Measurements from ENCODE around the gene MRPL48.
"Not testable (repeated sequence)": the region's sequence is repeated elsewhere in the genome, so short reads cannot be mapped to it uniquely, and the experiment has no call there.

Gene MRPL48

DNA sequence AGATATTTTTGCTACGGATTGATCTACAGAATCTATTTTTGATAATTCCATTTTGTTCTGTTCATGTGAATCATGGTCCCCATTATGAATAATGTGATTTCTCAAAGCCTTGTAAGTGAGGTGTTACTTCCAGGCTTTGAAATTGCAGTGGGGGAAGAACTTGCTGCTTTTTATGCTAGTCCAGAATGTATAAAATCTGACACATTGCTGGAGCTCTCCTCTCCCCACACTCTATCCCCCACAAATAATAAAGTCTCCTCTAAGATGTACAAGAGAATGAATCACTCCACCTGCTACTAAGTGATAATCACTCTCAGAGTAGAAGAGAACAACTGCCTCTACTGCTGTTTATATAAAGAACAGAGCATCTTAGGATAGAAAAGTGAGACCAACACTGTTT is 20.9 kb upstream of the MRPL48 start:
- TF ChIP-seq, protein P1, sequence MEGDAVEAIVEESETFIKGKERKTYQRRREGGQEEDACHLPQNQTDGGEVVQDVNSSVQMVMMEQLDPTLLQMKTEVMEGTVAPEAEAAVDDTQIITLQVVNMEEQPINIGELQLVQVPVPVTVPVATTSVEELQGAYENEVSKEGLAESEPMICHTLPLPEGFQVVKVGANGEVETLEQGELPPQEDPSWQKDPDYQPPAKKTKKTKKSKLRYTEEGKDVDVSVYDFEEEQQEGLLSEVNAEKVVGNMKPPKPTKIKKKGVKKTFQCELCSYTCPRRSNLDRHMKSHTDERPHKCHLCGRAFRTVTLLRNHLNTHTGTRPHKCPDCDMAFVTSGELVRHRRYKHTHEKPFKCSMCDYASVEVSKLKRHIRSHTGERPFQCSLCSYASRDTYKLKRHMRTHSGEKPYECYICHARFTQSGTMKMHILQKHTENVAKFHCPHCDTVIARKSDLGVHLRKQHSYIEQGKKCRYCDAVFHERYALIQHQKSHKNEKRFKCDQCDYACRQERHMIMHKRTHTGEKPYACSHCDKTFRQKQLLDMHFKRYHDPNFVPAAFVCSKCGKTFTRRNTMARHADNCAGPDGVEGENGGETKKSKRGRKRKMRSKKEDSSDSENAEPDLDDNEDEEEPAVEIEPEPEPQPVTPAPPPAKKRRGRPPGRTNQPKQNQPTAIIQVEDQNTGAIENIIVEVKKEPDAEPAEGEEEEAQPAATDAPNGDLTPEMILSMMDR (IDR thresholded peaks at IDR 0.05; ENCODE audit: low read depth, low read length) = no peak
- DNase-seq (ENCODE audit: low read depth in 2 of 2) = no peak
- H3K4me3 ChIP-seq (replicated peaks in 1 of 2; ENCODE audit: low read depth in 2 of 2, low read length in 2 of 2) = no peak overlapping the region

DNA sequence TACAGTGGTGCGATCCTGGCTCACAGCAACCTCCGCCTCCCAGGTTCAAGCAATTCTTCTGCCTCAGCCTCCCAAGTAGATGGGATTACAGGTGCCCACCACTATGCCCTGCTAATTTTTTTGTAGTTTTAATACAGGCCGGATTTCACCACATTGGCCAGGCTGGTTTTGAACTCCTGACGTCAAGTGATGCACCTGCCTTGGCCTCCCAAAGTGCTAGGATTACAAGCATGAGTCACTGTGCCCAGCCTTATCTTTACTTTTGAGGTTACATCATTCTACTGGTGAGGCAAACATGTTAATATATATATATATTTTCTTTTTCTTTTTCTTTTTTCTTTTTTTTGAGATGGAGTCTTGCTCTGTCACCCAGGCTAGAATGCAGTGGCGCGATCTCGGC is 16.9 kb upstream of the MRPL48 start:
- not testable (repeated sequence) for H3K4me3 ChIP-seq (replicated peaks in 1 of 2; ENCODE audit: low read depth in 2 of 2, low read length in 2 of 2); DNase-seq (ENCODE audit: low read depth in 2 of 2)

DNA sequence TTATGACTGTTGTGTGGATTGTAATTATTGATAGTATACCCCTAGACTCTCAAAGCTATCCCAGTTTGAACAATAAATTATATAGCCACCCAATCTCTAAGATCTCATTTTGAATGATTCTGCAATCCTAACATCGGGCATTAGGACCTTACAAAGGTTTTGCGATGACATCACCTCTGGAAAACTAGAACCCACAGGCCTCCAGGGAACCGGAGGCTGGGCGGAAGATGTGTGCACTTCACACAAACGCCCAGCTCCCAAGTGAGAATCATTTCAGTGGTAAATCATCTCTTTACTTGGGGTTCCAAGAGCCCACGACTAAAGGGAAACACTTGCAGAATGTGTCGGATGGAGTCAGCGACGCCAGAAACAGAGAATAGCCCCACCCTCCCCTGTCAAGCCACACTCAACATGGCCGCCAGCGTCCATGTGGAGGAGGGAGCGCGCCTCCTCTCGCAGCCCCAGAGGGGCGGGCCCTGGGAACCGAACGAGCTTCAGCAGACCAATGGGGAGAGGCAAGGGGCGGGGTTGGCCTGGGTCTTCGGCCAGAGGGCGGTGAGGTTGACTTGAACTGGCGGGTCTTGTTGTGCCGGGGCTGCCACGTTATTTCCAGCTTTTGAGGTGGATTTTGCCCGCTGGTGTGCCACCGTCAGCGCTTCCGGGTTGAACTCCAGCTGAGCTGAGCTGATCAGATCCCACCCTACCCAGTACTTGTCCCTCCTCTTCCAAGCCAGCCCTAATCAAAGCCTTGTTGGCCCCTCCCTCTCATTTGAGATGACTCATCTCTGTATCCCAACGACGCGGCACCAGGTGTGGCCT is 8.4 kb upstream of the MRPL48 start:
- H3K4me3 ChIP-seq (replicated peaks in 1 of 2; ENCODE audit: low read depth in 2 of 2, low read length in 2 of 2) = peak overlapping the region; percentile 53 to 64
- TF ChIP-seq, protein P1 (IDR thresholded peaks at IDR 0.05; ENCODE audit: low read depth, low read length) = no peak
- peak; percentile 98 to 99 for DNase-seq (ENCODE audit: low read depth in 2 of 2)

DNA sequence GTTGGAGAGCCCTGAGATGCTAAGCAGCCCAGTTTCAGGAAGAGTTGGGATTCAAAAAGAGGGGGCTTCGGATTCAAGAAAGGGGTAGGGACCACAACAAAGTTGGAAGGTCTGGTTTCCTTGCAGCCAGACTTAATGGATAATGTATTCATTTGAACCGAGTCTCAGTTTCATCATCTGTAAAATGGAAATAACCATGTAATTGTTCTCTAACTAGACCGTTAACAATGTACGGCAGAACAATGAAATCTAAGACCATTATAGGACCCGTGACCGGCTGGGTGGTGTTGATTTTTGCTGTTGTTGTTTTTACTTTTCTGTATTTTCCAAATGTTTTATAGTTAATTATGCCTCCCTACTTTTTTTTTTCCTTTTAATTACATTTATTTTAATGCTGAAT is 6.4 kb upstream of the MRPL48 start:
- no peak overlapping the region for H3K4me3 ChIP-seq (replicated peaks in 1 of 2; ENCODE audit: low read depth in 2 of 2, low read length in 2 of 2)
- no peak for DNase-seq (ENCODE audit: low read depth in 2 of 2)
- TF ChIP-seq, protein P1 (IDR thresholded peaks at IDR 0.05; ENCODE audit: low read depth, low read length) = no peak

DNA sequence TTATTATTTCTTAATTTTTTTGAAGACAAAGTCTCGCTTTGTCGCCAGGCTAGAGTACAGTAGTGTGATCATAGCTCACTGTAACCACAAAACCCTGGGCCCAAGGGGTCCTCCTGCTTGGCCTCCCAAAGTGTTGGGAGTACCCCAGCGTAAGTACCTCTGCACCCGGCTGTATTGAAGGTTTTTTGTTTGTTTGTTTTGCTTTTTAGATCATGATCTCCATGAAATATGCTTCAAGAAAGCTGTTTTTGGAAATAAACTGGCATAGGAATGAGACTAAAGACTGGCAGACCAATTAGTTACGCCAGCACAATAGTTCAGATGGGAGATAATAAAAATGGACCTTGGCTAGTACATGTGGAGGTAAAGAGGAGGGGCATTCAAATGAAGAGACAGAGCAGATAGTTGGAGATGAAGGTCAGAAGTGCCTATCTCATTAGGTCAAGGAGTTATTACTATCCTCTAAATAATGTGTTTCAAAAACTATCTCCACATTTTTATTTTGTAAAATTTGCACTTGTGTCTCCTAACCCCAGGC is 4.1 kb upstream of the MRPL48 start:
- TF ChIP-seq, protein P1 (IDR thresholded peaks at IDR 0.05; ENCODE audit: low read depth, low read length) = no peak
- no peak for DNase-seq (ENCODE audit: low read depth in 2 of 2)
- H3K4me3 ChIP-seq (replicated peaks in 1 of 2; ENCODE audit: low read depth in 2 of 2, low read length in 2 of 2) = no peak overlapping the region

DNA sequence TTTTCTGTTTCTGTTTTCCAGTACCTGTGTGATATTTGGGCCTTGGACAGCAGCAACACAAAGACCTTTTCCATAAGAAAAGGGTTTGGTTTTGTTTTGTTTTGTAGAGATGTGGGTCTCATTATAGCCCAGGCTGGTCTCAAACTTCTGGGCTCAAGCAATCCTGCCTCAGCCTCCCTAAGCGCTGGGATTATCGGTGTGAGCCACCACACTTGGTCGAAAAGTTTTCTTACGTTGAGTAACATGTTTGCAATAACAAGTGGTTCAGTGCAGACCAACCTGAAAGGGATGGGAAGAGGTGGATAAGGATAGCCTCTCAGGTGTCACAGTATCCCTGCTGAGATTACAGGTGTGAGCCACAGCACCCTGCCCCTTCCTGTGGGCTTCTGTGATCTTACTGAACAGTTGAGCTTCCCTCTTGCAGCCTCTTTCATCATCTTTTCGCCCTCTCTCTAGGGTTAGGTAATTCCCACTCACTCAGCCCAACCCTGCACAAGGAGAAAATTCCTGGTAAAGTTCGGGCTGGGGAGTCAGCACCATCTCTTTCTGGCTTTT is 3.5 kb upstream of the MRPL48 start:
- DNase-seq (ENCODE audit: low read depth in 2 of 2) = no peak
- TF ChIP-seq, protein P1 (IDR thresholded peaks at IDR 0.05; ENCODE audit: low read depth, low read length) = no peak
- H3K4me3 ChIP-seq (replicated peaks in 1 of 2; ENCODE audit: low read depth in 2 of 2, low read length in 2 of 2) = no peak overlapping the region

DNA sequence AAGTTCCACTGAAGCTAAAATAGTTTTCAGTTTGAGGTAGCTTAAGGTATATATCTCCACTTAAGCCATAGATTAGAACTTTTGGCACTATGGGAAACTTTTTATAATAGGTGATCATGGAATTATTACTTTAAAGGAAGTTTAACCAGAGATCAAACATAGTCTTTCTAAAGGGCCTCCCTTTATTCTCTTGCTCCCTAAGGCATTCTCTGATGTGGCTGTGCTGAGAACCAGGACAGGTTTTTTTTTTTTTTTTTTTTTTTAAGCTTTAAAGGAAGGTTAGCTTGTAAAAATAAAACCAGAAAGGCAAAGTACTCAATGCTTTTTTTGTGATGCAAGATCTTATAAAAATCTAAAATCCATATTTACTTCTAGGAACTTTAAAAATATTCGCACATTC is 2.9 kb upstream of the MRPL48 start:
- TF ChIP-seq, protein P1 (IDR thresholded peaks at IDR 0.05; ENCODE audit: low read depth, low read length) = no peak
- DNase-seq (ENCODE audit: low read depth in 2 of 2) = no peak
- H3K4me3 ChIP-seq (replicated peaks in 1 of 2; ENCODE audit: low read depth in 2 of 2, low read length in 2 of 2) = no peak overlapping the region

DNA sequence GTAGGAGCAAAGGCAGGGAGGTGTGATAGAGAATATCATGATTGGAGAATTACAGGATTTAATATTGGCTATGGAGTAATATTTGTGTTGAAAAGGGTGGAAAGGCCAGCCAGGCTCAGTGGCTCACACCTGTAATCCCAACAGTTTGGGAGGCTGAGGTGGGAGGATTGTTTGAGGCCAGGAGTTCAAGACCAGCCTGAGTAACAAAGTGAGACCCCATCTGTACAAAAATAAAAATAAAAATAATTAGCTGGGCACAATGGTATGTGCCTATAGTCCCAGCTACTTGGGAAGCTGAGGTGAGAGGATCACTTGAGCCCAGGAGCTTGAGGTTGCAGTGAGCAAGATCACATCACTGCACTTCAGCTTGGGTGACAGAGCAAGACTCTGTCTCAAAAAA is 2.2 kb upstream of the MRPL48 start:
- DNase-seq (ENCODE audit: low read depth in 2 of 2) = not testable (repeated sequence)

More for the DNA sequence above, 2.2 kb upstream of the MRPL48 start:
- H3K4me3 ChIP-seq (replicated peaks in 1 of 2; ENCODE audit: low read depth in 2 of 2, low read length in 2 of 2) = not testable (repeated sequence)

Measured in cardiac fibroblast (primary cell).